Right cardiac atrium (tissue), 5 donors: ENCODE data around the gene GPC6. TPM values are rescaled to one million over a fixed set of nuclear protein-coding genes. Genes with fewer than 3 reads are reported as not detected.

Experiments used
- ATAC-seq, 2 donors: fragments of 200-7000 bp; cut with Tn5 transposase; one replicate each; pipeline versions ENCODE4 v1.8.0 to v1.9.1; 2020; ENCODE audit warnings: moderate library complexity in 2 of 2, mild to moderate bottlenecking in 1 of 2
- DNase-seq, 3 donors: peaks; one replicate each; pipeline ENCODE4 v3.0.0-alpha.2; 2020
- H3K27ac ChIP-seq: one replicate; pipeline ENCODE4 v1.5.1; 2013; ENCODE audit warnings: mild to moderate bottlenecking, low read length, control low read depth, moderate library complexity
- H3K27me3 ChIP-seq: one replicate; pipeline ENCODE4 v1.6.1; 2013; ENCODE audit not compliant: control insufficient read depth, insufficient read depth
- H3K4me1 ChIP-seq: one replicate; pipeline ENCODE4 v1.6.1; 2013; ENCODE audit warnings: low read length; ENCODE audit not compliant: control insufficient read depth, insufficient read depth
- H3K4me3 ChIP-seq: one replicate; pipeline ENCODE4 v1.5.1; 2013; ENCODE audit warnings: low read length, control low read depth
- H3K9me3 ChIP-seq: one replicate; pipeline ENCODE4 v1.6.1; 2013; ENCODE audit warnings: low read length; ENCODE audit not compliant: control insufficient read depth
- WGBS: extraction: QIAGEN DNeasy Blood & Tissue Kit; methylation state at CpG from one replicate; pipeline ENCODE4 v1.1.7; 2013; 5-methylcytosine and 5-hydroxymethylcytosine counted together
- intact Hi-C, 4 donors: fragments of 100-400 bp; cut with DNase I; formaldehyde crosslinking; loops; one replicate each; pipeline versions ENCODE4 v1.11.0 to v1.14.0; 2022 to 2023
- polyA plus RNA-seq: library from polyadenylated mRNA; stranded (reverse); fragments of 200-250 nt; gene quantifications from one replicate; pipeline ENCODE4 v1.2.3, GENCODE V29; 2013
- total RNA-seq, 4 donors: library from RNA; stranded (reverse); fragmentation: NEBNext Ultra II Directional; extraction: Animal tissue kit (Norgen Biotek cat#: 25700); gene quantifications; one replicate each; pipeline ENCODE4 v1.2.1, GENCODE V29; 2021
- donor health status: healthy with polysubstance abuse.
- donor health status: DM: no; HTN: yes; CAD: no.
- donor health status: DM: no; HTN: no; CAD: no.
- donor health status: DM: no; HTN: yes; CAD: no; lungs with severe emphysema.
- donor health status: DM: yes; HTN: yes; CAD: no.

The GPC6 gene
- total and polyA plus RNA-seq, 5 donors, result 1.5 to 11.0 (median 5.3) TPM

DNA sequence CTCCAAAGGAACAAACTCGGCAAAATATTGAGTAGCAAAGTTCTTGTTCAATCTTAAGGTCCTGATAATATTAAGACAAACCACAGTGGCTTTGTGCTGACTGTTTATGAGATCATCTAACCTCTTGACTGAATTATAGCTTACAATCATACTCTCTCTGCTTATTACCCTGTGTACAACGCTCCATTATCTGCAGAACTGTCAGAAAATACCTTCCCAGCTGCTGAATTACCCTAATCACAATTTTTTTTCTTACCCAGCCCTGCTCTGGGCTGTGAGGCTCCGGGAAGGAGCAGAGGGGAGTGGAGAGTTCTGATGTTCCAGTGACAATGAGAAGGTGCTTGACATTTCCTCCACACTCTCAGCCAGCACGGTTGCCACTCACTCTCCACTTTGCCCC lies 1188.1 kb downstream of the GPC6 start:
- DNase-seq (no peak), ATAC-seq (no peak)
- Histone ChIP-seq H3K9me3 (no peaks in the 10 kb centered on the region), H3K27me3 (no peaks in the 10 kb centered on the region), H3K4me1 (no peaks in the 10 kb centered on the region), H3K27ac (no peak overlapping the region), H3K4me3 (no peak overlapping the region)
- whole genome bisulfite sequencing, result 23% methylated on average over 4 of the region's 4 CpGs
- intact Hi-C loops, result no loop called here

DNA sequence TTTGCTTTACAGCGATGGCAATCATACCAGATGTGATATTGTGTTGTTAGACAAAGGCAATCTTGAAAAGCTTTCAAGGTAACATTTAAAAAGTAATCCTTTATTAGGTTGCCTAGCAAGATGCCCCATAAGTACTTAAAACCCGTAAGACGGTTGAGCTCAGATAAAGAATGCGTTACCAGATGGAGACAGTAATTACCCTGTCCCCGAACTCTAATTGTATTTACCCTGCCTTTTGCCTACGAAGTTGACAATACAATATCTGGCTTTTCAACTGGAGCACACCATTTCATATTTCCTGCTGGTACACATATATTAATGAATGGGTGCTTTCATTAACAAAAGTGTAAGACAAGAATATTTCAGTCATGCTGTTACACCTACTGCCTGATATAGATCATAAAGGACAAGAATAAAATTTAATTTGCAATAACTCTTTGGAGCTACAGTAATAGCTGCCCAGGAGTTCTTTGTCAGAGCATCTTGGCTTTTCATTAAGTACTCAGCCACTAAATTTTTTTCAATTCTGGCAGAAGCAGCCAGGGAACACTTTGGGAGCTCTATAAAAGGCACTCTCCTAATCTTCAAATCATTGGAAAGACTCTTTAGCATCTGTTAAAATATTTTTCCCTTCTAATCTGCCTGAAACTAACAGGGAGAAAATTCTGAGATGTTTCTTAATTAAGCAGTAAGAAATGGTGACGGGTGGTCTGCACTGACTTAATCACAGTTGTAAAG lies 1189.1 kb downstream of the GPC6 start:
- ATAC-seq, result no peak
- Histone ChIP-seq H3K9me3 (no peaks in the 10 kb centered on the region), H3K27me3 (no peaks in the 10 kb centered on the region), H3K4me1 (no peaks in the 10 kb centered on the region), H3K27ac (no peak overlapping the region), H3K4me3 (no peak overlapping the region)
- intact Hi-C loops, result no loop called here
- 63% methylated on average over 7 of the region's 7 CpGs for WGBS
- DNase-seq, result no peak

DNA sequence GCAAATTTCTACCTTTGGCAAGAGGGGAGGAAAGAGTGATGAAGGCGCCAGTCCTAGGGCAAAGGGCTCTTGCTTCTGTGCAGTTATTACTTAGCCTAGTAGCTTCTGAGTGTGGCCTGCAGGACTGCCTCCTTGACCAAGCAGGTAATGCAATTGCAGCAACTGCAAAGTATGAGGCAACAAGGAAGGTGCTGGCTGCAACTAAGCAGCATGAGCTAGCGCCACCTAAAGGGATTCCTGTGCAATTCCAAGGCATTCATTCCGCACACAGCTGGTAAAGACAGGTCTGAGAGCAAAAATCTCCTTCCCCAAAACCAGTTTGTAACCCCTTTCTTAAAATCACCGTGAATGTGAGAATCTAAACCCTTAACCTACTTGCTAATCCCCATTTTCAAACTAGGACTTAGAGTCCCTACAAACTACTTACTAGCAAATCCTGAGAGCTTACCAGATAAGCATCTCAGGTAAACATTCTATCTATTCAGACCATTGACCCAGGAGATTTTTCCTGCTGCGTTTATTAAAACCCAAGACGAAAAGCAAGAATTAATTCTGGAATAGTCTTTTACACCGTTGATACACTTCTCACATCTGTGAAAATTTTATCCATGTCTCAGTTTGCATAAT lies 1190.0 kb downstream of the GPC6 start:
- Histone ChIP-seq H3K4me1 (no peaks in the 10 kb centered on the region), H3K27ac (no peak overlapping the region), H3K9me3 (peaks cover 2% of the 10 kb centered on the region), H3K4me3 (no peak overlapping the region), H3K27me3 (no peaks in the 10 kb centered on the region)
- DNase-seq, result no peak
- WGBS, result 60% methylated on average over 7 of the region's 7 CpGs
- ATAC-seq, result no peak
- intact Hi-C loops, result no loop called here

DNA sequence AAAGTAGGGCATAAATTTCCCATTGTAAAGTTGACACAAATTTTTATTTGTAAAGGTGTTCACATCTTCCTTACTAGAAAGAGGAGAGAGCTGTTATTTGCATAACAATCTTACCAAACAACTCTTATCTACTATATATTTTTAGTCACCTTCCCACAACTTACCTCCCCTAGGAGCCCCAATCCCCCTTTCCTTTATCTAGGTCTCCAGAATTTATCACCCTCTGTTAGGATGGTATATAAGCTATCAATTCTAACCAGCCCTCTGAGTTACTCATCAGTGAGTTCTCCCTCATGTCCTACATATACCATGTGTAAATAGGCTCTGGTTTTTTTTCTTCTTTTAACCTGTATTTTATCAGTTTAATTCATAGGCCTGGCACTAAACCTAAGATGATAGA lies 1190.7 kb downstream of the GPC6 start:
- no peak overlapping the region for H3K4me3 ChIP-seq
- H3K27ac ChIP-seq, result no peak overlapping the region
- intact Hi-C loops, result no loop called here
- no peaks in the 10 kb centered on the region for H3K4me1 ChIP-seq
- no peaks in the 10 kb centered on the region for H3K27me3 ChIP-seq
- peaks cover 2% of the 10 kb centered on the region for H3K9me3 ChIP-seq
- ATAC-seq (no peak), DNase-seq (no peak)

DNA sequence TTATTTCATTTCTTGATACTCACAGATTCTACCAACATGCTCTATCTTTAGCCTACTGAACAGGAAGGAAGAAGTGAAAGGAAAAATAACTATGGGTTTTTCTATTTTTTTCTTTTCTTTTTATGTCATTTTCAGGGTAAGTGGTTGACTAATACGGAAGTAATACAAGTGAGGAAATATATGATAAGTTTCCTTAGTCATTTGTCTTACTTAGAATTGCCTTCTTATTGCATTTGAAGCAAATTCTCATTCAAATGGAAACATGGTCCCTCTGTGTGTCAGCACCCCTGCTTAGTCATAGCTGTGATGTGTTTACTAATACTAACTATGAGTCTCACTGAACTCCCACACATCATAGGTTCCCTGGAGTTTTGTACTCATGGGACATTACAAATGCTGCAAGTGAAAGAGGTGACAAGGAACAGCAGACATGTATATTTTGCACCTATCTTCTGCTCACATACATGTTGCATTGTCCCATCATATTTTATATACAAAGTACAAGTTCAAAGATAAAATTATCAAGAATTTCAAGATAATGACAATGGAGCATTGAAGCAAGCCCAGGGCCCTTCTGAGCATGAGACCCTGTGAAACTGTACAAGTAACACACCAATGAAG lies 1192.8 kb downstream of the GPC6 start:
- no peak overlapping the region for H3K27ac ChIP-seq

DNA sequence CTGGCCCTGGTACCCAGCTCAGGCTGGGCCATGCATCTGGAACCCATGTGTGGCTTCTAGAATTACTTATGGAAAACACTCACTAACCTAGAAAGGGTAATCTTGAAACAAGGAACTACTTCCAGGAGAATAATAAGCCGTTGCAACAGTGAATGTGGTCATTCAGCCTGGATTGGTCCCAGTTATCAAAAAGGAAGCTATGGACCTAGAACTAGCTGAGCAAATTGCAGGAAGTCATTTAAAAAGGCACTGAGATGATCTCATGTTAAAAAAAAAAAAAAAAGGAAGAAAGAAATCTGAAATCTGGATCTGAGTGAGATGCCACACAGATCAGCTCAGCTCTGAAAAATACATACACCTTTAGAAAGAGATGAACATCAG lies 1193.3 kb downstream of the GPC6 start:
- intact Hi-C loops, result no loop called here
- no peaks in the 10 kb centered on the region for H3K27me3 ChIP-seq
- H3K4me3 ChIP-seq, result no peak overlapping the region
- ATAC-seq, result no peak
- no peak overlapping the region for H3K27ac ChIP-seq
- no peaks in the 10 kb centered on the region for H3K4me1 ChIP-seq
- H3K9me3 ChIP-seq, result peaks cover 2% of the 10 kb centered on the region
- DNase-seq, result no peak
- 34% methylated on average over 1 of the region's 1 CpG for WGBS

More for the DNA sequence above, 1192.8 kb downstream of the GPC6 start:
- ATAC-seq (no peak), DNase-seq (no peak)
- Histone ChIP-seq H3K27me3 (no peaks in the 10 kb centered on the region), H3K4me1 (no peaks in the 10 kb centered on the region), H3K9me3 (peaks cover 2% of the 10 kb centered on the region), H3K4me3 (no peak overlapping the region)
- WGBS, result 54% methylated on average over 1 of the region's 1 CpG
- intact Hi-C loops, result no loop called here

DNA sequence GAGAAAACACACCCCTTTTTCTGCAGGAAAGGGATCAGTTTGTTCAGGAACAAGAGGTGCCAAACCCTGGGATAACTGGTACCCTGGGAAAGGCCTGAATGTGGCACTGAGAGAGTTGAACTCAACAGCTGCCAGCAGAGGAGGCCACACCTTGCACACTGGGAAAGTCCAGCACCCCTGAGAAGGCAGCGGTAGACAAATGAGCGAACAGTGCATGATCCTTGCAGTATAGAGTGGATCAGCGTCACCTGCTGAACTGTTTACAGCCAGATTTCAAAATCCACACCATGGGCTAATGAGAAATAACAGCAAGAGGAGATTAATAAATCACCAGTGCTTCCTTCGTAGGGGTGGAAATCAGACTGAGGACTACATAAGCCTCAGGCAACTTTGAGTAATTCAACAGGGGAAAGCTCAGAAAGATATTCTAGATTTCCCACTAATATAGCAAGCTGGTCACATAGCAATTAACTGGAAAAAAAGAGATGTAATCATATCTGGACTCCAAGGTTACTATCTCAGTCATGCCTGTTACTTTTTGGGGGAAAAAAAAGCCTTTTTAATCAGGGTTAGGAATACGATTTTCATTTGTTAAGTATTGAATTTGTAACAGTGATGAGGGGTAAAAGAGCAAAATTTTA lies 1200.8 kb downstream of the GPC6 start:
- no peaks in the 10 kb centered on the region for H3K4me1 ChIP-seq
- DNase-seq (no peak), ATAC-seq (no peak)
- H3K9me3 ChIP-seq, result no peaks in the 10 kb centered on the region
- 68% methylated on average over 5 of the region's 5 CpGs for WGBS
- intact Hi-C loops, result no loop called here
- no peak overlapping the region for H3K4me3 ChIP-seq
- no peak overlapping the region for H3K27ac ChIP-seq
- no peaks in the 10 kb centered on the region for H3K27me3 ChIP-seq

DNA sequence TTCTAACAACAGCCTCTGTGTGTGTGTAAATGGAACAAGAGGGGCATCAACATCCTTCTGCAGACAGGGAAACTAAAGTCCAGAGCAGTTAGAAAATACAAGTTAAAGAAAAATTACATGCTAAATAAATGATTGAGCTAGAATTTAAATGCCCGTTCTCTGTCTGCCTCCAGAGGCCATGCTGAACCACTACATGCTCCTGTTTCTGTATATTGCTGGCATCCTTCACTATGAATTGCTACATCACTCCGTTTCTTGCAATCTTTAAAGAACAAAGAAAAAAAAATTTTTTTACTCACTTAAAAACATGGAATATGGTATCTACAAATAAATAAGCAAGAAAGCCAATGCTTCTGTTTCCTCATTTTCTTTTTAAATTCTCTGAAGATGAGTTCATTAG lies 1205.0 kb downstream of the GPC6 start:
- no peak overlapping the region for H3K27ac ChIP-seq
- DNase-seq, result no peak
- no peaks in the 10 kb centered on the region for H3K4me1 ChIP-seq
- H3K9me3 ChIP-seq, result no peaks in the 10 kb centered on the region
- intact Hi-C loops, result loop anchor here in 1 of 4 donors (5.0 kb wide), 1 partner anchor 186 kb away; no protein-coding TSS in a partner anchor
- no peaks in the 10 kb centered on the region for H3K27me3 ChIP-seq
- H3K4me3 ChIP-seq, result no peak overlapping the region
- peak in 1 of 2 donors; percentile 25 for ATAC-seq
- 75% methylated on average over 2 of the region's 2 CpGs for WGBS

DNA sequence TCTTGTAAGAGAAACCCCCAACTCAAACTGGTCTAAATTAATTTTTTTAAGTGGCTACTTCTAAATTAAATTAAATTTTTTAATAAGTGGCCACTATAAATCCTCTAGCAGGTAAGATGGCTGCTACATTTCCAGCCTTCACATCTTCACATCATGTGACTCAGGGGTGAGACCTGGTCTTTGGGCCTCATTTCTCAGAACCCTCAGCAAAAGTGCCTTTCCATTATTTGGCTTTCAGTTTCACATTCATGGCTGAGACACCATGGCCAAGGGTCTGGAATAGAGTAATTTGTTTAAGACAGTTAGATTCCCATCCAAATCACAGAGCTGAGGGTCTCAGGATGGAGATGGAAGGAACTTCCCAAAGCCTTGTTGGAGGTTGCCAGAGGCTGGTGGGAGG lies 1205.4 kb downstream of the GPC6 start:
- no peak for DNase-seq
- Histone ChIP-seq H3K27ac (no peak overlapping the region), H3K9me3 (no peaks in the 10 kb centered on the region), H3K4me1 (no peaks in the 10 kb centered on the region), H3K27me3 (no peaks in the 10 kb centered on the region), H3K4me3 (no peak overlapping the region)
- intact Hi-C loops, result loop anchor here in 2 of 4 donors (2.0 to 5.0 kb wide), 2 partner anchors 185 kb away; no protein-coding TSS in a partner anchor
- no peak for ATAC-seq

DNA sequence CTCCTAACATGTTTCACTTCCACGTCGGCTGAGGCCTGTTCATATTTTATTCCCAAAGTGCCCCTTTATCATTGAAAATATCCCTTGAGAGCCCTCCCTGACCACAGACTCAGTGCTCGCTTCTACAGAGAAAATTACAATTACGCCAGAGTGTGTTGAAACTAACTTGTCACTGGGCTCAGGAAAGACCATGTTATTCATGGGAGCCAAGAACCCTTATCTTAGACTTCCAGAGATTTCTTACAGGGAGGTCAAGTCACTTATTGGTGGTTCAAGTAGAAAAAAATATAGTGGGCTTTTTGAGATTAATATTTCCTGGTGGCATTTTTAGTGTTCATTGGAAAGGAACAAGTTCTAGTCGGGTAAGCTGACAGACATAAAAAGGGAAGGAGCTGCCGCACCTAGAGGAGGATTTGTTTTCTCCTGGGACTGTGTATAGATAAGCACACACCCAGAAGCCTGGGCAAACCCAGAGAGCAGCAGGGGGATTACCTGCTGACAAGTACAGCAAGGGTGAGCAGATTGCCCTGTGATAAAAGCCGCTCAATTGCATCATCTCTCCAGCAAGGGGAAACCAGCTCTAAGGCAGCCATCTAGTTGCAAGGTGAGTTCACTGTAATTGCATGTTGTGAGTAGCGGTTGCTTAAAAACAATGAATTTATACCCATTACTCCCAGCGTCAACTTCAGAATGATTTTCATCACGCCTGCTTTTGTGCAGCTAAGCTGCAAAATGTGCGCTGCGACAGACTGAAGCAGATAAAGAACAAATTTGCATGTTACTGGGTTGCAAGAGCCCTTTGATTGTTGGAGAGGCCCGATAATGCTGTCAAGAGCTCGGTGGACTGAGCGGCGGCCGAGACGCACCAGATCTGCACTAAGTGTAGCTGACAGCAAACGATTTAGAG lies 1206.7 kb downstream of the GPC6 start:
- 27% methylated on average over 19 of the region's 19 CpGs for WGBS
- H3K4me3 ChIP-seq, result peak overlapping the region; percentile 7
- intact Hi-C loops, result loop anchor here in 2 of 4 donors (2.0 to 5.0 kb wide), 2 partner anchors 183 to 184 kb away; no protein-coding TSS in a partner anchor

More for the DNA sequence above, 1206.7 kb downstream of the GPC6 start:
- Histone ChIP-seq H3K27me3 (no peaks in the 10 kb centered on the region), H3K27ac (no peak overlapping the region), H3K4me1 (no peaks in the 10 kb centered on the region), H3K9me3 (no peaks in the 10 kb centered on the region)
- ATAC-seq (peak; percentile 89 to 93), DNase-seq (peak in 2 of 3 donors; percentile 70)
